ENCODE measurements around the gene UNC5A.

UNC5A gene

GRCh38 chr5:176781638-176782570 is 28.5 kb upstream of the UNC5A start:
- no peak overlapping the region for H3K4me3 ChIP-seq (ENCODE audit: low read depth, low read length)
- TF ChIP-seq CTCF (IDR thresholded peaks at IDR 0.05; ENCODE audit: control insufficient read depth, extremely low read depth, insufficient read depth), result no peak
- DNase-seq (ENCODE audit: low read depth), result no peak

GRCh38 chr5:176784218-176785165 is 25.9 kb upstream of the UNC5A start:
- TF ChIP-seq CTCF (IDR thresholded peaks at IDR 0.05; ENCODE audit: control insufficient read depth, extremely low read depth, insufficient read depth), result no peak
- DNase-seq (ENCODE audit: low read depth), result no peak
- no peak overlapping the region for H3K4me3 ChIP-seq (ENCODE audit: low read depth, low read length)

DNA sequence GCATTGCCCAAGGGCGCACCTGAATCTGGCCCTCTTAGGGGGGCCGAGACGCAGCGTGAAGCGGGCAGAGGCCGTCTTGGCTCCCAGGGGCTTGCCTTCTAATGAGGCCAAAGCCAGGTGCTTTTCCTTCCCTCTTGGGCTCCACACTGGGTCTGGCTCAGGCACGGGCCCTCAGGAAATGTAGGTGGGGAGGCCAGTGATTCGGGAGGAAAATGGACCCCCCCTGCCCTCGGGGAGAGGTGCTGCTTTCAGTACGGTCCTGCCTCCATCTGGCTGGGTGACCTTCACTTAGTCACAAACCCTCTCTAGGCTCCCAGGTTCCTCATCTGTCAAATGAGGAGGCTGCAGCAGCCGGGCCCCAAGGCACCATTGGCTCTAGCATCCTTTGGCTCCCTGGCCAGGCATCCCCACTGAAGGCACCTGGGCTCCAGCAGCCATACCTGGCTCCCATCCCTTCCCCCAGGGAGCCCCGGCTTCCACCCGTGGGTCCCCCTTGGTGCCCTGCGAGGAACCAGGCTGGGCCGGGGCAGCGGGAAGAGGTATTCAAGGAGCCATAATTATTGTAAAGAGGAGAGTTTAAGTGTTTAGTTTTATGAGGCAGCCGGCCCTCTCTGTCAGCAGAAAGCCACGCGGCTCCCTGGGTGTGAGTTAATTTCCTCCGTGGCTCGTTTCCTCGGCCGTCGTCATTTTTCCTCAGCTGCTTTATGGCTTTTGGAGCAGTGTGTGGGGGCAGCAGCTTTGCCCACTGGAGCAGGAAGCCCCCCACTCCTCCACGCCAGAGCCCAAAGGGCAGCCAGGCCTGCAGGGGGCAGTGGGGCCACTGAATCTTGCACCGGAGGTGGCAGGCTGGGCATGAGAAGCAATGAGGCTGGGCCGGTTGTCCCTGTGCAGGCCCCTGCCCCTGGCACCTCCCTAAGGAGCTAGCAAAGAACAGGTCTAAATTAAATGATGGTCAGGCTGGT is 24.9 kb upstream of the UNC5A start:
- DNase-seq (ENCODE audit: low read depth), result no peak
- H3K4me3 ChIP-seq (ENCODE audit: low read depth, low read length), result no peak overlapping the region
- TF ChIP-seq CTCF (IDR thresholded peaks at IDR 0.05; ENCODE audit: control insufficient read depth, extremely low read depth, insufficient read depth), result 0 out of 2 replicates have a peak, but pooled peaks have one; percentile 6

GRCh38 chr5:176787676-176788075 is 22.7 kb upstream of the UNC5A start:
- H3K4me3 ChIP-seq (ENCODE audit: low read depth, low read length), result no peak overlapping the region
- no peak for DNase-seq (ENCODE audit: low read depth)
- TF ChIP-seq CTCF (IDR thresholded peaks at IDR 0.05; ENCODE audit: control insufficient read depth, extremely low read depth, insufficient read depth), result no peak

- H3K4me3 ChIP-seq (ENCODE audit: low read depth, low read length), result no peak overlapping the region
- TF ChIP-seq CTCF (IDR thresholded peaks at IDR 0.05; ENCODE audit: control insufficient read depth, extremely low read depth, insufficient read depth), result no peak
- DNase-seq (ENCODE audit: low read depth), result no peak
These were observed 22.3 kb upstream of the UNC5A start for GRCh38 chr5:176788091-176788490.

Data from LNCaP clone FGC (cell line).